ENCODE measurements around the gene FAM219B.

GRCh38 chr15:74904190-74904805 lies 2.4 kb downstream of the FAM219B start:
- TF ChIP-seq CTCF (IDR thresholded peaks at IDR 0.05) (no peak), POLR2A (IDR thresholded peaks at IDR 0.05) (no peak)
